Measurements from ENCODE around the gene PAK1. TPM values are rescaled to one million over a fixed set of nuclear protein-coding genes. Genes with fewer than 3 reads are reported as not detected.

PAK1 gene
- total and polyA plus RNA-seq, 2 of the 4 experiments (the other 2 are of a cell fraction), result 34.3 to 60.6 TPM

DNA sequence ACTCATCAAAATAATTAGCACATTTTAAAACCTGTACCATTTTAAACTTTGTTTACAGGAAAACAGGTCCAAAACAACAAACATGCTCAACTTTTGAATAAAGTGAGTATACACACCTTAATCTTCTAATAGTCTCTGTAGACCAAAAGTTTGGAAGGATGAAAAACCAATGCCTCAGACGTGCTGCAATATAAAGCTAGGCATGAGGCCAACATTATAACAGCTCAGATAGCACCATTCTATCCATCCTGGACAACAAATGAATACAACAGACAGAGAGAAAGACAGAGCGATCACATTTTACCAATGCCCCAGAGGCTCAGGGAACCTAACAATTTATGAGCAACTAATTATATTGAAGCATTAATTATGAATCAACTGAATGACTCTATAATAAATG lies 77.0 kb downstream of the PAK1 start:
- Histone ChIP-seq H2AK9ac (replicated peaks; ENCODE audit: low read depth, low read length, poor library complexity) (no peak overlapping the region), H3K36me3 (ENCODE audit: control insufficient read depth, insufficient read depth, low read length) (no peaks in the 10 kb centered on the region), H3K27ac (ENCODE audit: insufficient read depth, low read length) (no peak overlapping the region), H3K27me3 (ENCODE audit: control insufficient read depth, insufficient read depth, low read length) (no peaks in the 10 kb centered on the region), H2BK5ac (ENCODE audit: low read depth, low read length, poor library complexity, severe bottlenecking) (no peak overlapping the region), H2BK120ac (ENCODE audit: low read depth, low read length) (no peak overlapping the region), H3K9me3 (ENCODE audit: control insufficient read depth, insufficient read depth, low read length) (no peaks in the 10 kb centered on the region), H3K4me2 (ENCODE audit: low read depth, low read length) (no peak overlapping the region), H3K23ac (ENCODE audit: low read depth, low read length) (no peak overlapping the region), H3K79me1 (ENCODE audit: low read depth in 1 of 2, low read length in 2 of 2) (peaks cover 35 to 36% of the 10 kb centered on the region in 2 experiments; a peak in 3 of 4 replicates), H3K9ac (ENCODE audit: low read depth, low read length) (no peak overlapping the region), H2BK20ac (ENCODE audit: low read depth, low read length) (no peak overlapping the region), H2AK5ac (ENCODE audit: low read depth, low read length) (no peak overlapping the region), H4K91ac (ENCODE audit: insufficient read depth, low read depth, low read length) (no peak overlapping the region), H2AFZ (replicated peaks; ENCODE audit: low read length, poor library complexity) (no peak overlapping the region), H3K4ac (ENCODE audit: low read depth, low read length) (no peak overlapping the region), H3K4me1 (ENCODE audit: control insufficient read depth, insufficient read depth, low read length) (no peaks in the 10 kb centered on the region), H3K14ac (replicated peaks; ENCODE audit: low read depth, low read length) (no peak overlapping the region), H3K18ac (ENCODE audit: low read depth, low read length) (no peak overlapping the region), H2BK15ac (ENCODE audit: low read depth, low read length) (no peak overlapping the region), H3K56ac (ENCODE audit: extremely low read depth, insufficient read depth, low read length) (no peak overlapping the region), H4K8ac (ENCODE audit: low read depth in 2 of 2, low read length in 2 of 2) (no peak overlapping the region), H4K20me1 (ENCODE audit: insufficient read depth, low read length) (peaks cover 3% of the 10 kb centered on the region; the same call in 1 of the 2 replicates), H4K5ac (ENCODE audit: low read depth, low read length) (no peak overlapping the region), H3K9me1 (ENCODE audit: insufficient read depth, low read length) (no peaks in the 10 kb centered on the region), H3K4me3 (ENCODE audit: insufficient read depth, low read depth, low read length) (no peak overlapping the region)
- no peak for TF ChIP-seq RAD21 (IDR thresholded peaks at IDR 0.05; ENCODE audit: low read length)
- no peak for TF ChIP-seq RCOR1 (IDR thresholded peaks at IDR 0.05; ENCODE audit: insufficient replicate concordance, low read length)
- no peak for TF ChIP-seq MAZ (IDR thresholded peaks at IDR 0.05; ENCODE audit: borderline replicate concordance, low read depth, low read length)
- no peak for TF ChIP-seq NFE2L2 (IDR thresholded peaks at IDR 0.05; ENCODE audit: low read depth, low read length)
- no peak for TF ChIP-seq BHLHE40 (IDR thresholded peaks at IDR 0.05; ENCODE audit: low read depth, low read length)
- TF ChIP-seq CHD1 (IDR thresholded peaks at IDR 0.05; ENCODE audit: low read depth, low read length), result no peak
- no peak for TF ChIP-seq MAFK (IDR thresholded peaks at IDR 0.05; ENCODE audit: low read depth, low read length)
- TF ChIP-seq, protein P1, sequence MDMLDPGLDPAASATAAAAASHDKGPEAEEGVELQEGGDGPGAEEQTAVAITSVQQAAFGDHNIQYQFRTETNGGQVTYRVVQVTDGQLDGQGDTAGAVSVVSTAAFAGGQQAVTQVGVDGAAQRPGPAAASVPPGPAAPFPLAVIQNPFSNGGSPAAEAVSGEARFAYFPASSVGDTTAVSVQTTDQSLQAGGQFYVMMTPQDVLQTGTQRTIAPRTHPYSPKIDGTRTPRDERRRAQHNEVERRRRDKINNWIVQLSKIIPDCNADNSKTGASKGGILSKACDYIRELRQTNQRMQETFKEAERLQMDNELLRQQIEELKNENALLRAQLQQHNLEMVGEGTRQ (IDR thresholded peaks at IDR 0.05; ENCODE audit: low read depth, low read length), result no peak
- TF ChIP-seq RFX5 (IDR thresholded peaks at IDR 0.05; ENCODE audit: low read depth, low read length), result no peak
- TF ChIP-seq SMC3 (IDR thresholded peaks at IDR 0.05; ENCODE audit: low read depth, low read length), result no peak
- intact Hi-C loops (cut with micrococcal nuclease) (no loop called here), in situ Hi-C loops (cut with MboI; ENCODE audit: low sequenced_read_pairs) (no loop called here), dilution Hi-C loops (cut with HindIII; ENCODE audit: low sequenced_read_pairs, unreplicated experiment) (no loop called here)
- ChIA-PET CTCF (no interaction called here), POLR2A (ENCODE audit: unreplicated experiment) (no interaction called here)
- no TSS peak for BruUV-seq (replicated peaks)
- ATAC-seq (ENCODE audit: low read depth) (no peak; the same call in 1 of the 2 replicates), DNase-seq (peak; percentile 33)
- no CpG with 5 or more reads among the region's 2 CpGs for WGBS, 2 experiments (ENCODE audit: extremely low coverage in 2 of 2, insufficient read length in 1 of 2)

Measured in IMR-90 (cell line).